Measurements from ENCODE around the gene OR2H1.

The OR2H1 gene

DNA sequence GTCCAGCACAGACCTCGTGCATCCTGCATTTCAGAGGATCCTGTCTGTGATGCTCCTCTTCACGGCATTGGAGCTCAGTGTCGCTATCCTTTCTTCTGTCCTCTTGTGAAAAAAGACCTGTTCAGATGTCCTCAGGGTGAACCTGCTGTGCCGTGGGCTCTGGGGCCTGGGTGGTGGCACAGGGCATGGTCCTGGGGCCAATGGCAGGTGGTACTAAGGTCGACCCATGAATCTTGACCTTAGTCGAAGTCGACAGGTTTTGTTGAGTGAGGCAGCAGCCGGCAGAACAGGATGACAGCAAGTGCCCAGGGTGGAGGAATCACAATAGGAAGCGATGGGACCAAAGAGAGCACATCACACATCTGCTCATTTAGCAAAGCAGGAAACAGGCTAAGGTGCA is 52.8 kb downstream of the OR2H1 start:
- no peak for DNase-seq

DNA sequence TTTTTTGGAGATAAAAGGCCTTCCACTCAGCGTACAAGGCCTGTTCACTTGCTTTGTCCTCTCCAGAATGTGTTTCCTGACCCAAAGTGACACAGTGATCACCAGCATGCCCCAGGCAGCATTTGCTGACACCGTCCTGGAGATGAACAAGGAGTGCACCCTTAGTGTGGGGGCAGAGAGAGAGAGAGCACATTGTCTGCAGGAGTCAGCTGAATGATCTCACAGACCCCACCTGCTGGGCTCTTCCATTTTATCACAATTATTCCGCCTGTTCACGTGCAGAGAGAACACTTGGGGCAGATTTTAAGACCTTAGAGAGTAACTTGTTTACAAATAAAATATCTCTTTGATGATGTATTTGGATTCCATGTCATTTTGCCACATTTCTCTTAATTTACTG is 53.2 kb downstream of the OR2H1 start:
- DNase-seq, result no peak

DNA sequence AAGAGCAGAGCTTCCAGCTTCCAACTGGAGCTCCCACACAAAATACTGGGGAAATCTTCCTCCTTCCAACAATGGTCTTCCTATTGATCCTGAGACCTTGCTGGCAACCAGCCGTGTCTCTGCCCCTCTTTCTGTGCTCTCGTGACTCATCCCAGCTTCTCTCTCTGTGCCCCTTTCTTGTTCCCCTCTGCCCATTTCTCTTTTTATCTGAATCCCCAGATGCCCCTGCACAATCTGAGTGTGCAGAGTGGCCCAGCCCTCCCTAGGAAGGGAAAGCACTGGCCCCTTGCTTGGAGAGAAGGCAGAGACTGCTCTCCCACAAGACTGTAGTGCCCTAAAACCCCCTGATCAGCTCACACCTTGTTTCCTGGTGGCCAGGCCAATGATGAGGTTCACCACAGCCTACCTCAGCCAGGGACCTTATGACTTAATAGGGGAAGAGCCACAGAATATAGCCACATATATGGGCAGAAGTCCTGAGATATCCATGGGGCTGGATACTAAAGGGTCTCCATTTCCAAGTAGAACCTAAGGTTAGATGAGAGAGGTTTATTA is 53.9 kb downstream of the OR2H1 start:
- no peak for DNase-seq
